Measurements from ENCODE around the gene TP63. TPM values are rescaled to one million over a fixed set of nuclear protein-coding genes. Genes with fewer than 3 reads are reported as not detected.

Gene TP63
- total RNA-seq, 2 donors from 2014 or later: 0.45 to 1.5 TPM

DNA sequence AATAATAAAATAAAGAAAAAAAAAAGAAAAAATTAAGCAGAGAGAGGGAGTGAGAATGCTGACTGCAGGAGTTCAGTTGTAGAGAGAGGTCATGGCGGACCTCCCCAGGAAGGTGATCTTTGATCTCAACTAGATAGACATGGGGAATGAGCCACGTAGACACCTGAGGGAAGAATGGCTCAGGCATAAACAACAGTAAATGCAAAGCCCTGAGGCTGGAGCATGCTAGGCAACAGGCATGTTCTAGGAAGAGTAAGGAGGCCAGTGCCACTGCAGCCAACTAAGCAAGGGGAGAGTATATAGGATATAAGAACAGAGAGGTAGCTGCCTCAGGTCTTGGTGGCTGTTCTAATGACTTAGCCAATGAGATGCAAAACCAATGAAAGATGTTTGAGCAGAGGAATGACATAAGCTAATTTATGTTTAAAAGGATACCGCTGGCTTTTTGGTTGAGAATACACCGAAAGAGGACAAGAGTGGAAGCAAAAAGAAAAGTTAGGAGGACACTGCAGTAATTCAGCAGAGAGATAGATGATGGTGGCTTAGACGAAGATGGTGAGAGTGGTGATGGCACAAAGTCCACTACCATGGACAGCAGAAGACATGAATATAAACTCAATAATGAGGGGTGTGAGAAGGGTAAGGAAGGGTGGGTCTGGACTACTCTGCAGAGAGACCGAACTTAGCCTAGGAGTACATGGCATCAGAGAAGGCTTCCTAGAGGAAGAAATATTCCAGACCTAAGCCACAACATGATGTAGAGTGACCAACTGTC is 314.9 kb downstream of the TP63 start:
- H3K27ac Mint-ChIP-seq: no peak overlapping the region
- DNase-seq: no peak

More for the DNA sequence above, 314.9 kb downstream of the TP63 start:
- no peak for ATAC-seq
- Mint-ChIP-seq H3K4me1 (peaks cover 8% of the 10 kb centered on the region), H3K36me3 (ENCODE audit: low read depth) (peaks cover 3% of the 10 kb centered on the region), H3K27me3 (peaks cover 48% of the 10 kb centered on the region), H3K4me3 (no peak overlapping the region)
- H3K9me3 ChIP-seq (ENCODE audit: control insufficient read depth, low read length, poor library complexity, severe bottlenecking): no peaks in the 10 kb centered on the region
